ENCODE measurements around the gene SEL1L3.

Gene SEL1L3

GRCh38 chr4:25712611-25713010 lies 150.2 kb downstream of the SEL1L3 start:
- no peaks in the 10 kb centered on the region for H3K36me3 ChIP-seq (ENCODE audit: control insufficient read depth, insufficient read depth, low read length)
- no peaks in the 10 kb centered on the region for H3K4me1 ChIP-seq (ENCODE audit: control insufficient read depth, insufficient read depth, low read length)
- no peak overlapping the region for H3K9ac ChIP-seq (ENCODE audit: low read depth, low read length)
- no peaks in the 10 kb centered on the region for H3K27me3 ChIP-seq (ENCODE audit: control insufficient read depth, insufficient read depth, low read length)
- no peaks in the 10 kb centered on the region for H3K9me3 ChIP-seq (ENCODE audit: control insufficient read depth, insufficient read depth, low read length)
- H3K4me3 ChIP-seq (ENCODE audit: low read depth, low read length) = no peak overlapping the region

DNA sequence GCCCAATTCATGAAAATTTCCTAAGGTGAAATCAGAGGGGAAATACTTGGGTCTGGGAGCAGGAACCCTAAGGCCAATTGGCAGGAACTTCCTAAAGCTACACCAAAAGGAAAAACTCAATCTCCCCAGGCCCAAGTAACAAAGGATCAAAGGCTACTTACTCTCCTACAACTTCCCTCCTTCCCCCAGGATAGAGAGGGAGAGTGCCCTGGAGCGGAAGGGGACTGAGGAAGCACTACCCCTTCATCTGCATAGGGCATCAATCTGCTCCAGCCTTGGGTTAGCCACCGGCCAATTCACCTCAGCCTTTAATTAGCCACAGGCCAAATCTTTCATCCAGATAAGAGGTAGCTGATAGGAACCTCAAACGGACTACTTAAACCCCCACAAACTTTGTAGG lies 152.2 kb downstream of the SEL1L3 start:
- Histone ChIP-seq H3K4me1 (ENCODE audit: control insufficient read depth, insufficient read depth, low read length) (no peaks in the 10 kb centered on the region), H3K9ac (ENCODE audit: low read depth, low read length) (no peak overlapping the region), H3K9me3 (ENCODE audit: control insufficient read depth, insufficient read depth, low read length) (no peaks in the 10 kb centered on the region), H3K36me3 (ENCODE audit: control insufficient read depth, insufficient read depth, low read length) (no peaks in the 10 kb centered on the region), H3K27me3 (ENCODE audit: control insufficient read depth, insufficient read depth, low read length) (no peaks in the 10 kb centered on the region), H3K4me3 (ENCODE audit: low read depth, low read length) (no peak overlapping the region)

DNA sequence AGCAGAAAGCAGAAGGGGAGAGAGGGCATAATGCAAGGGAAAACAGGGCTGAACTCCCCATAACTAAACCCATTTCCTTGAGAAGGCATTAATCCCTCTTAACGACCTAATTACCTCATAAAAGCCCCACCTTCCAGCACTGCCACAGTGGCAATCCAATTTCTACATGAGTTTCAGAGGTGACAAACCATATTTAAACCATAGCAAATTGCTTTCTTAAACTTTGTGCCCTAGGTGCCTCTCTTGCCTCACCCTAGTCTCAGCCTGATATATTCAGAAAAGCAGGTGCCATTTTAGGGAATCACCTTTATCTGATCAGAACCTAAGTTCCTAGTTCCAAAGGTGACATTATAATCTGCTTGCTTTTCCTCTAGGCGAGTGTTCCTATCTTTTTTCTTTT lies 158.3 kb downstream of the SEL1L3 start:
- Histone ChIP-seq H3K9ac (ENCODE audit: low read depth, low read length) (no peak overlapping the region), H3K9me3 (ENCODE audit: control insufficient read depth, insufficient read depth, low read length) (no peaks in the 10 kb centered on the region), H3K27me3 (ENCODE audit: control insufficient read depth, insufficient read depth, low read length) (no peaks in the 10 kb centered on the region), H3K4me1 (ENCODE audit: control insufficient read depth, insufficient read depth, low read length) (no peaks in the 10 kb centered on the region), H3K4me3 (ENCODE audit: low read depth, low read length) (no peak overlapping the region), H3K36me3 (ENCODE audit: control insufficient read depth, insufficient read depth, low read length) (no peaks in the 10 kb centered on the region)

DNA sequence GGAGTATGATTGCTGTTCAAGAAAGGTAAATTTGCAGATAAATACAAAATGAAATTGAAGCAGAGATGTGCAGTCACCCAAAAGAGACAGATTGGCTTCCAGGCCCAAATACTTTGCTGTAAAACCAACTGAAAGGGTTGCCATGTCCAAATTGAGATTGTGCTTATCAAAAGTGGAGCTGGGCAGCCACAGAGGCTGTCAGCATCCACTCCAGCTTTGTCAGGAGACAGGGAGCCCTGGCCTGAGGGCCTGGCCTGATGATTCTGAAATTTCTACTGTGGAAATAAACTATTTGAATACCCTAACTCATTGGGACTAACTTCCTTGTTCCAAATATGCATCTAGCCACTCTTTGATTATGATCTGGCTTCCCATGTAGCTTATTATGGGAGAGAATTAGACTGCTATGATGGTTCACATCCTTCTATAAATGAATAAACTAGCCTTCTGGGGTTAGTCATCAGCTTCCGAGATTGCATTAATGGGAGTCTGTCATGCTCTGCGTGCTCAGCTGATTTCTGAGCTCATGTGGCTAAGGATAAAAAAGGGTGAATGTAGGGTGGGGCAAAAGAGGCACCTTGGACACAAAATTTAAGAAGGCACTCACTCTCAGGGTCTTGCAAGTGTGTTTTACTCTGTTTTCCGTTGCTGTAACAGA lies 158.9 kb downstream of the SEL1L3 start:
- H3K4me1 ChIP-seq (ENCODE audit: control insufficient read depth, insufficient read depth, low read length) = no peaks in the 10 kb centered on the region
- H3K36me3 ChIP-seq (ENCODE audit: control insufficient read depth, insufficient read depth, low read length) = no peaks in the 10 kb centered on the region
- no peaks in the 10 kb centered on the region for H3K27me3 ChIP-seq (ENCODE audit: control insufficient read depth, insufficient read depth, low read length)
- H3K9me3 ChIP-seq (ENCODE audit: control insufficient read depth, insufficient read depth, low read length) = no peaks in the 10 kb centered on the region
- H3K9ac ChIP-seq (ENCODE audit: low read depth, low read length) = no peak overlapping the region
- H3K4me3 ChIP-seq (ENCODE audit: low read depth, low read length) = no peak overlapping the region

DNA sequence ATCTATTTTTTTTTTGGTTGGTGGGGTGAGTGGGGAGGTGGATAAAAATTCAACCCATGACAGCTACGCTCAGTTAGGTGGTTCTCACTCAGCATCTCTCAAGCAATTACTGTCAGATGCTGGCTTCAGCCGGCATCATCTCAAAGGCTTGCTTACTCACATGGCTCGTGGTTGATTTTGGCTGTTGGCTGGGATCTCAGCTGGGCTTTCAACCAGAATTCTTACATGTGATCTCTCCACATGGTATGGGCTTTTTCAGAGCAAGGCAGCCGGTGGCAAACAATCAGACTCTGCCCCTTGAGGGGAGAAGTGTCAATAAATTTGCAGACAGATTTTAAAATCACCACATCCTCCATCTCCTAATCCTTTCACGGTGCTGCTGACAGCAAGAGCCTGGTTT lies 159.9 kb downstream of the SEL1L3 start:
- Histone ChIP-seq H3K27me3 (ENCODE audit: control insufficient read depth, insufficient read depth, low read length) (no peaks in the 10 kb centered on the region), H3K9me3 (ENCODE audit: control insufficient read depth, insufficient read depth, low read length) (no peaks in the 10 kb centered on the region), H3K4me1 (ENCODE audit: control insufficient read depth, insufficient read depth, low read length) (no peaks in the 10 kb centered on the region), H3K9ac (ENCODE audit: low read depth, low read length) (no peak overlapping the region), H3K4me3 (ENCODE audit: low read depth, low read length) (no peak overlapping the region), H3K36me3 (ENCODE audit: control insufficient read depth, insufficient read depth, low read length) (no peaks in the 10 kb centered on the region)

DNA sequence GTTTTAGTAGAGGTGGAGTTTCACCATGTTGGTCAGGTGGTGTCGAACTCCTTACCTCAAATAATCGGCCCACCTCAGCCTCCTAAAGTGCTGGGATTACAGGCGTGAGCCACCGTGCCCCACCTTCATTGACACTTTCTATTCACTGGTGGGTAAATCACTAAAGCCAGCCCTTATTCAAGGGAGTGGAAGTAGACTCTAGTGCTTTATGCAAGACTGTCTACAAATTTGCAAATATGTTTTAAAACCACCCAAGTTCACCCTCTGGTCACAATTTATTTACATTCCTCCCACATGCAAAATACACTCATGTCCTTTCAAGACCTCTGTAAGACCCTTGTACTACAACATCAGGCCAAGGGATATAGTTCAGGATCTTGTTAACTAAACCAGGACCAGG lies 162.1 kb downstream of the SEL1L3 start:
- H3K36me3 ChIP-seq (ENCODE audit: control insufficient read depth, insufficient read depth, low read length) = no peaks in the 10 kb centered on the region
- H3K27me3 ChIP-seq (ENCODE audit: control insufficient read depth, insufficient read depth, low read length) = no peaks in the 10 kb centered on the region
- no peaks in the 10 kb centered on the region for H3K9me3 ChIP-seq (ENCODE audit: control insufficient read depth, insufficient read depth, low read length)
- no peak overlapping the region for H3K9ac ChIP-seq (ENCODE audit: low read depth, low read length)
- H3K4me3 ChIP-seq (ENCODE audit: low read depth, low read length) = no peak overlapping the region
- H3K4me1 ChIP-seq (ENCODE audit: control insufficient read depth, insufficient read depth, low read length) = peaks cover 3% of the 10 kb centered on the region

DNA sequence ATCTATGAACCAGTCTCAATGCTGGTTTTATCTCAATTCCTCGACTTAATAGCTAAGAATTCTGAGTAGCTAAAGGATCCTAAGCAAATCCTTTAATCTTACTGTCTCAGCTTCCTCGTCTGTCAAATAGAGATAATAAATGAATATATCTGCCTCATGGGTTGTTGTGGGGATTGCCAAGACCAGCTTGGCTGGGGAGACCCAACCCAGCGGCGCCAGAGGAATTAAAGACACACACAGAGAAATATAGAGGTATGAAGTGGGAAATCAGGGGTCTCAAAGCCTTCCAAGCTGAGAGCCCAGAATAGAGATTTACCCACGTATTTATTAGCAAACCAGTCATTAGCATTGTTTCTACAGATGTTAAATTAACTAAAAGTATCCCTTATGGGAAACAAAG lies 165.3 kb downstream of the SEL1L3 start:
- Histone ChIP-seq H3K9ac (ENCODE audit: low read depth, low read length) (no peak overlapping the region), H3K27me3 (ENCODE audit: control insufficient read depth, insufficient read depth, low read length) (no peaks in the 10 kb centered on the region), H3K4me3 (ENCODE audit: low read depth, low read length) (no peak overlapping the region), H3K4me1 (ENCODE audit: control insufficient read depth, insufficient read depth, low read length) (peaks cover 3% of the 10 kb centered on the region), H3K36me3 (ENCODE audit: control insufficient read depth, insufficient read depth, low read length) (no peaks in the 10 kb centered on the region), H3K9me3 (ENCODE audit: control insufficient read depth, insufficient read depth, low read length) (no peaks in the 10 kb centered on the region)

Data from iPS-15b (cell line).